Measurements from ENCODE around the gene OGFOD1.

- TF ChIP-seq CTCF (IDR thresholded peaks at IDR 0.05) (no peak), ZFX (IDR thresholded peaks at IDR 0.05; ENCODE audit: borderline replicate concordance) (no peak)
These were observed 29.2 kb upstream of the OGFOD1 start for GRCh38 chr16:56421976-56422669.

Measured in 22Rv1 (cell line).